K562 (cell line): ENCODE results near the gene CYP46A1. TPM values are rescaled to one million over a fixed set of nuclear protein-coding genes. Genes with fewer than 3 reads are reported as not detected.

Source experiments
- ATAC-seq: fragments of 200-7000 bp; cut with Tn5 transposase; 3 replicates; pipeline ENCODE4 v1.9.1; 2020; ENCODE audit warnings: moderate library complexity
- BruUV-seq: library from RNA; stranded (reverse); fragments of 400-500 nt; replicated peaks from 2 replicates; lab custom pipeline; 2021; lab: Mats Ljungman, UMichigan
- CTCF ChIA-PET: fragments of 300-600 bp; formaldehyde crosslinking; extraction: SDS; loops from one replicate; lab custom pipeline; 2021; ENCODE audit warnings: low intra/inter-chr PET ratio; lab: Yijun Ruan, JAX
- POLR2A ChIA-PET: fragments of 300-600, 350-650 bp; sonication (Branson Sonifier 250); formaldehyde crosslinking; extraction: SDS; loops from one replicate; lab custom pipeline; 2021; ENCODE audit warnings: antibody characterized with exemption, inconsistent platforms; lab: Yijun Ruan, JAX
- DNase-seq, 4 experiments: peaks; one replicate each; pipeline versions ENCODE4 v3.0.0 to v3.0.0-alpha.2; 2011 to 2018; ENCODE audit warnings: low spot score in 3 of 4, mixed read lengths in 3 of 4; ENCODE audit errors: extremely low read depth in 1 of 4
- FAIRE-seq: peaks from 2 replicates; lab custom pipeline; 2011; peaks lifted over from hg19 to GRCh38; lab: Jason Lieb, UNC
- H2AFZ ChIP-seq: 2 replicates; pipeline ENCODE4 v1.6.0; 2011; ENCODE audit warnings: low read depth, low read length, control low read depth, inconsistent platforms
- H3K27ac ChIP-seq: fragments of 200-600 bp; 3 replicates; pipeline ENCODE4 v1.8.0; 2011; ENCODE audit warnings: low read depth, mild to moderate bottlenecking, control low read depth, inconsistent platforms, low read length, moderate library complexity, mixed read lengths; ENCODE audit errors: extremely low read depth
- H3K27me3 ChIP-seq, 2 experiments: fragments of 300-600 bp in 1 of 2; 2 replicates in 1 of 2; 3 replicates in 1 of 2; pipeline versions ENCODE4 v1.6.0 to v1.8.0; 2011; ENCODE audit warnings: inconsistent platforms in 2 of 2, low read length in 2 of 2, mild to moderate bottlenecking in 1 of 2, mixed read lengths in 1 of 2, moderate library complexity in 1 of 2; ENCODE audit not compliant: control insufficient read depth in 2 of 2, insufficient read depth in 2 of 2
- H3K36me3 ChIP-seq: fragments of 300-600 bp; 3 replicates; pipeline ENCODE4 v1.8.0; 2011; ENCODE audit warnings: mild to moderate bottlenecking, low read length, inconsistent platforms; ENCODE audit not compliant: control insufficient read depth, insufficient read depth
- H3K4me1 ChIP-seq, 2 experiments: fragments of 200-600 bp in 1 of 2; replicated peaks in 1 of 2; 2 replicates in 1 of 2; 3 replicates in 1 of 2; pipeline versions ENCODE4 v1.5.1 to v1.8.0; 2011; ENCODE audit warnings: inconsistent platforms in 2 of 2, low read length in 2 of 2, mild to moderate bottlenecking in 1 of 2, mixed read lengths in 1 of 2, moderate library complexity in 1 of 2; ENCODE audit not compliant: control insufficient read depth in 2 of 2, insufficient read depth in 2 of 2
- H3K4me2 ChIP-seq: 2 replicates; pipeline ENCODE4 v1.6.1; 2011; ENCODE audit warnings: low read length, control low read depth, inconsistent platforms, mixed read lengths; ENCODE audit not compliant: insufficient read depth
- H3K4me3 ChIP-seq: fragments of 200-600 bp; sonication (generic), shearing (Covaris generic); 2 replicates; pipeline ENCODE4 v1.5.1; 2016; ENCODE audit warnings: control low read depth, inconsistent platforms
- H3K79me2 ChIP-seq: fragments of 200-600 bp; 3 replicates; pipeline ENCODE4 v1.8.0; 2011; ENCODE audit warnings: low read length, inconsistent platforms; ENCODE audit not compliant: control insufficient read depth, insufficient read depth
- H3K9ac ChIP-seq, 2 experiments: 2 replicates each; pipeline versions ENCODE4 v1.6.0 to v1.6.1; 2011; ENCODE audit warnings: low read depth in 2 of 2, low read length in 2 of 2, control low read depth in 1 of 2, inconsistent platforms in 1 of 2, mild to moderate bottlenecking in 1 of 2, mixed read lengths in 1 of 2; ENCODE audit not compliant: insufficient read depth in 1 of 2
- H3K9me1 ChIP-seq: one replicate; pipeline ENCODE4 v1.6.0; 2011; ENCODE audit warnings: inconsistent platforms, mild to moderate bottlenecking, low read length, moderate library complexity; ENCODE audit not compliant: control insufficient read depth, insufficient read depth
- H3K9me3 ChIP-seq: replicated peaks from 2 replicates; pipeline ENCODE4 v1.5.1; 2011; ENCODE audit warnings: low read depth, low read length, inconsistent platforms; ENCODE audit not compliant: control insufficient read depth, insufficient read depth
- H4K20me1 ChIP-seq: replicated peaks from 2 replicates; pipeline ENCODE4 v1.6.1; 2011; ENCODE audit warnings: low read length, inconsistent platforms, mixed read lengths; ENCODE audit not compliant: control insufficient read depth, insufficient read depth
- CREB3 ChIP-seq: fragments of 450-650 bp; conservative IDR thresholded peaks from 2 replicates; pipeline ENCODE4 v1.6.1; 2016; ENCODE audit warnings: missing genetic modification characterization, low read depth, mild to moderate bottlenecking, missing compliant biosample characterization, moderate library complexity
- CTCF ChIP-seq, 3 experiments: IDR thresholded peaks in 2 of 3; conservative IDR thresholded peaks in 1 of 3; 2 replicates each; pipeline ENCODE4 v1.5.1; 2011 to 2012; ENCODE audit warnings: low read length in 3 of 3, mild to moderate bottlenecking in 3 of 3, control low read depth in 2 of 3, improper control_type of control experiment in 1 of 3, inconsistent platforms in 1 of 3, low read depth in 1 of 3, mixed read lengths in 1 of 3, moderate library complexity in 1 of 3; ENCODE audit not compliant: insufficient read depth in 2 of 3
- EZH2 ChIP-seq: IDR thresholded peaks from 2 replicates; pipeline ENCODE4 v1.6.1; 2012; ENCODE audit warnings: low read depth, mild to moderate bottlenecking, inconsistent platforms, low read length, borderline replicate concordance
- JUND ChIP-seq, 2 experiments: IDR thresholded peaks; 2 replicates in 1 of 2; 3 replicates in 1 of 2; pipeline ENCODE4 v1.6.1; 2011; ENCODE audit warnings: borderline replicate concordance in 2 of 2, low read depth in 2 of 2, low read length in 2 of 2, improper control_type of control experiment in 1 of 2, missing biosample characterization in 1 of 2, missing genetic modification characterization in 1 of 2, missing genetic modification reagents in 1 of 2
- WGBS: fragments of 100-300 bp; shearing (Covaris generic); methylation state at CpG from one replicate; pipeline ENCODE4 v1.1.6; 2016; ENCODE audit warnings: low coverage, mixed read lengths; ENCODE audit not compliant: insufficient coverage; ENCODE audit errors: missing lambda C conversion rate; 5-methylcytosine and 5-hydroxymethylcytosine counted together
- in situ Hi-C: fragments of 300-500 bp; cut with MboI; formaldehyde crosslinking; loops from 4 replicates; pipeline ENCODE4 v1.15.0; 2018; ENCODE audit warnings: inconsistent platforms, mixed read lengths
- intact Hi-C: fragments of 100-400 bp; cut with micrococcal nuclease; formaldehyde crosslinking; loops from 2 replicates; pipeline ENCODE4 v1.14.2; 2022
- polyA plus RNA-seq, 8 experiments: library from polyadenylated mRNA; depleted of rRNA in 4 of 8; stranded (reverse) in 5 of 8; unstranded in 3 of 8; fragments of >200 nt; fragmentation: Nextera tagmentation in 2 of 8; fragmentation: Illumina TruSeq in 1 of 8; extraction: Ambion mirVana in 2 of 8; extraction: Trizol in 1 of 8; gene quantifications; 2 replicates each; pipeline versions ENCODE4 v1.2.1 to v1.2.3, GENCODE V29; 2011 to 2014; ENCODE audit warnings: inconsistent platforms in 1 of 8, missing spikeins in 1 of 8
- total RNA-seq, 7 experiments: library from RNA; depleted of rRNA in 6 of 7; stranded (reverse); fragments of >200 nt in 6 of 7; fragmentation: Illumina TruSeq in 2 of 7; extraction: Trizol in 2 of 7; gene quantifications; 2 replicates each; pipeline versions ENCODE4 v1.2.1 to v1.2.3, GENCODE V29; 2011 to 2021; ENCODE audit warnings: low replicate concordance in 1 of 7

The CYP46A1 gene
- total and polyA plus RNA-seq, 9 of the 15 experiments (the other 6 are each of a cell fraction or from before 2014, with no cell fraction given) = not detected

GRCh38 chr14:99722741-99723140 lies 38.6 kb downstream of the CYP46A1 start:
- POLR2A ChIA-PET = interaction anchor here (0.6 kb wide), 1 partner anchor 19 kb away, joined by 3 read pairs; no protein-coding TSS in a partner anchor
- CTCF ChIA-PET = no interaction called here
- FAIRE-seq (no peak), DNase-seq (no peak), ATAC-seq (no peak)
- Histone ChIP-seq H4K20me1 (no peaks in the 10 kb centered on the region), H3K4me3 (no peak overlapping the region), H3K4me1 (peaks cover 0 to 8% of the 10 kb centered on the region in 2 experiments; a peak in 2 of 5 replicates), H3K27ac (no peak overlapping the region), H3K9ac (no peak overlapping the region), H3K9me3 (no peaks in the 10 kb centered on the region), H3K36me3 (no peaks in the 10 kb centered on the region), H2AFZ (no peak overlapping the region), H3K4me2 (no peak overlapping the region), H3K9me1 (no peaks in the 10 kb centered on the region), H3K79me2 (no peaks in the 10 kb centered on the region), H3K27me3 (peaks cover 0 to 50% of the 10 kb centered on the region in 2 experiments; a peak in 3 of 5 replicates)
- in situ Hi-C loops = loop anchor here (10.0 kb wide), 1 partner anchor 162 kb away; no protein-coding TSS in a partner anchor
- 17% methylated on average over 7 of the region's 9 CpGs for WGBS
- intact Hi-C loops = no loop called here
- no TSS peak for BruUV-seq
- no peak for TF ChIP-seq CREB3 (tag)
- no peak for TF ChIP-seq JUND (IDR thresholded peaks at IDR 0.05; ENCODE audit: borderline replicate concordance, low read depth, low read length)
- TF ChIP-seq JUND (tag; IDR thresholded peaks at IDR 0.05; ENCODE audit: borderline replicate concordance, low read depth, low read length) = no peak
- no peak for TF ChIP-seq EZH2
- no peak for TF ChIP-seq CTCF (IDR thresholded peaks at IDR 0.05 in 2 of 3, conservative IDR thresholded peaks at IDR 0.05 in 1 of 3; ENCODE audit: insufficient read depth in 2 of 3, low read depth in 1 of 3, low read length in 3 of 3)
